Tibial nerve (tissue), 4 donors: Measurements from ENCODE around the gene BACH2. TPM values are rescaled to one million over a fixed set of nuclear protein-coding genes. Genes with fewer than 3 reads are reported as not detected.

Experiments
- DNase-seq, 2 donors: peaks; one replicate each; pipeline ENCODE4 v3.0.0-alpha.2; 2019; ENCODE audit warnings: low spot score in 2 of 2
- H3K27ac ChIP-seq, 4 donors: fragments of 200-600 bp; sonication (generic) in 3 of 4; one replicate each; pipeline ENCODE4 v1.5.1; 2017 to 2019; ENCODE audit warnings: mild to moderate bottlenecking in 1 of 4
- H3K27me3 ChIP-seq, 2 donors: fragments of 200-600 bp; sonication (generic) in 1 of 2; one replicate each; pipeline versions ENCODE4 v1.5.1 to v1.6.0; 2017 to 2019
- H3K36me3 ChIP-seq, 3 donors: fragments of 200-600 bp; sonication (generic); one replicate each; pipeline ENCODE4 v1.5.1; 2018 to 2019
- H3K4me1 ChIP-seq, 4 donors: fragments of 200-600 bp; sonication (generic) in 3 of 4; one replicate each; pipeline ENCODE4 v1.5.1; 2017 to 2019
- H3K4me3 ChIP-seq, 4 donors: fragments of 200-600 bp; sonication (generic) in 3 of 4; one replicate each; pipeline ENCODE4 v1.5.1; 2017 to 2019; ENCODE audit warnings: mild to moderate bottlenecking in 1 of 4, moderate library complexity in 1 of 4
- H3K9me3 ChIP-seq, 4 donors: fragments of 200-600 bp; sonication (generic) in 3 of 4; one replicate each; pipeline ENCODE4 v1.5.1; 2017 to 2019
- CTCF ChIP-seq, 5 experiments: fragments of 200-600 bp in 3 of 5; fragments of 450-650 bp in 2 of 5; sonication (generic) in 3 of 5; IDR thresholded peaks; one replicate each; pipeline ENCODE4 v1.5.1; 2016 to 2019; ENCODE audit warnings: antibody characterized with exemption in 5 of 5, mild to moderate bottlenecking in 3 of 5, moderate library complexity in 2 of 5
- EP300 ChIP-seq, 2 donors: sonication (generic); formaldehyde crosslinking; IDR thresholded peaks; one replicate each; pipeline ENCODE4 v1.6.1; 2017; ENCODE audit warnings: antibody characterized with exemption in 2 of 2, mild to moderate bottlenecking in 1 of 2
- POLR2A ChIP-seq, 2 donors: fragments of 450-650 bp; IDR thresholded peaks; one replicate each; pipeline ENCODE4 v1.6.1; 2017; ENCODE audit warnings: antibody characterized with exemption in 2 of 2, mild to moderate bottlenecking in 2 of 2, moderate library complexity in 2 of 2
- WGBS, 2 donors: methylation state at CpG; one replicate each; pipeline ENCODE4 v1.1.5; 2018; 5-methylcytosine and 5-hydroxymethylcytosine counted together
- total RNA-seq, 4 donors: library from RNA; depleted of rRNA; stranded (reverse); fragments of >200 nt; gene quantifications; one replicate each; pipeline ENCODE4 v1.1.0, GENCODE V29; 2016

Gene BACH2
- total RNA-seq, 4 donors from 2014 or later = 4.4 to 11.1 (median 8.4) TPM

GRCh38 chr6:89944826-89945407, 351.7 kb downstream of the BACH2 start:
- peaks cover 0 to 30% (median 9%) of the 10 kb centered on the region in 4 donors for H3K4me1 ChIP-seq
- no peaks in the 10 kb centered on the region for H3K9me3 ChIP-seq
- peaks cover 0 to 23% (median 0%) of the 10 kb centered on the region in 3 donors for H3K36me3 ChIP-seq
- no peak overlapping the region for H3K27ac ChIP-seq
- TF ChIP-seq POLR2A (IDR thresholded peaks at IDR 0.05) = no peak
- peak in 3 of 5 experiments; percentile 5 to 26 (median 11) for TF ChIP-seq CTCF (IDR thresholded peaks at IDR 0.05)
- DNase-seq = no peak
- no peaks in the 10 kb centered on the region for H3K27me3 ChIP-seq
- H3K4me3 ChIP-seq = no peak overlapping the region
- 94% methylated on average over 1 of the region's 1 CpG for WGBS, 2 donors

GRCh38 chr6:89944181-89944755, 352.4 kb downstream of the BACH2 start:
- H3K27me3 ChIP-seq = no peaks in the 10 kb centered on the region
- TF ChIP-seq CTCF (IDR thresholded peaks at IDR 0.05) (no peak), EP300 (IDR thresholded peaks at IDR 0.05) (no peak), POLR2A (IDR thresholded peaks at IDR 0.05) (no peak)
- no peaks in the 10 kb centered on the region for H3K9me3 ChIP-seq
- H3K36me3 ChIP-seq = peaks cover 0 to 16% (median 0%) of the 10 kb centered on the region in 3 donors
- no peak for DNase-seq
- no peak overlapping the region for H3K4me3 ChIP-seq
- H3K27ac ChIP-seq = no peak overlapping the region
- peaks cover 0 to 30% (median 9%) of the 10 kb centered on the region in 4 donors for H3K4me1 ChIP-seq
- 94% methylated on average over 4 of the region's 4 CpGs for WGBS, 2 donors

GRCh38 chr6:89942601-89943000, 354.0 kb downstream of the BACH2 start:
- 87 to 93% methylated on average over 8 of the region's 8 CpGs for WGBS, 2 donors
- TF ChIP-seq CTCF (IDR thresholded peaks at IDR 0.05) (no peak), POLR2A (IDR thresholded peaks at IDR 0.05) (no peak), EP300 (IDR thresholded peaks at IDR 0.05) (no peak)
- no peak overlapping the region for H3K4me3 ChIP-seq
- no peaks in the 10 kb centered on the region for H3K9me3 ChIP-seq
- H3K27ac ChIP-seq = peak overlapping the region in 2 of 4 donors; percentile 33 to 77
- no peaks in the 10 kb centered on the region for H3K27me3 ChIP-seq
- peaks cover 0 to 30% (median 9%) of the 10 kb centered on the region in 4 donors for H3K4me1 ChIP-seq
- DNase-seq = no peak
- peaks cover 0 to 8% (median 0%) of the 10 kb centered on the region in 3 donors for H3K36me3 ChIP-seq

GRCh38 chr6:89941763-89942497, 354.7 kb downstream of the BACH2 start:
- Histone ChIP-seq H3K27ac (peak overlapping the region; percentile 34 to 77 (median 59)), H3K36me3 (peaks cover 0 to 9% (median 0%) of the 10 kb centered on the region in 3 donors), H3K4me3 (no peak overlapping the region), H3K9me3 (no peaks in the 10 kb centered on the region), H3K4me1 (peaks cover 0 to 30% (median 9%) of the 10 kb centered on the region in 4 donors), H3K27me3 (no peaks in the 10 kb centered on the region)
- no peak for TF ChIP-seq POLR2A (IDR thresholded peaks at IDR 0.05)
- no peak for TF ChIP-seq CTCF (IDR thresholded peaks at IDR 0.05)
- TF ChIP-seq EP300 (IDR thresholded peaks at IDR 0.05) = peak in 1 of 2 donors; percentile 16
- 69 to 80% methylated on average over 6 of the region's 6 CpGs for whole genome bisulfite sequencing, 2 donors
- DNase-seq = no peak
